PC-3 (cell line): ENCODE measurements around the gene CXCR4.

ENCODE experiments used
- CTCF ChIP-seq: fragments of 300-600 bp; sonication (generic); conservative IDR thresholded peaks from 2 replicates; pipeline ENCODE4 v1.5.1; 2017; ENCODE audit warnings: antibody characterized with exemption, low read depth, mild to moderate bottlenecking, low read length
- EZH2 ChIP-seq: fragments of 300-600 bp; sonication (generic); IDR thresholded peaks from one replicate; pipeline ENCODE4 v1.6.1; 2017; ENCODE audit warnings: antibody characterized with exemption, mild to moderate bottlenecking, low read length; ENCODE audit not compliant: unreplicated experiment
- EZH2phosphoT487 ChIP-seq: fragments of 300-600 bp; sonication (generic); IDR thresholded peaks from 2 replicates; pipeline ENCODE4 v1.6.1; 2018; ENCODE audit warnings: mild to moderate bottlenecking, antibody characterized with exemption, low read length, borderline replicate concordance

GRCh38 chr2:136093583-136093982 lies 24.4 kb downstream of the CXCR4 start:
- TF ChIP-seq CTCF: no peak
- TF ChIP-seq EZH2: no peak
- TF ChIP-seq EZH2phosphoT487: no peak
